ENCODE data around the gene NME7.

DNA sequence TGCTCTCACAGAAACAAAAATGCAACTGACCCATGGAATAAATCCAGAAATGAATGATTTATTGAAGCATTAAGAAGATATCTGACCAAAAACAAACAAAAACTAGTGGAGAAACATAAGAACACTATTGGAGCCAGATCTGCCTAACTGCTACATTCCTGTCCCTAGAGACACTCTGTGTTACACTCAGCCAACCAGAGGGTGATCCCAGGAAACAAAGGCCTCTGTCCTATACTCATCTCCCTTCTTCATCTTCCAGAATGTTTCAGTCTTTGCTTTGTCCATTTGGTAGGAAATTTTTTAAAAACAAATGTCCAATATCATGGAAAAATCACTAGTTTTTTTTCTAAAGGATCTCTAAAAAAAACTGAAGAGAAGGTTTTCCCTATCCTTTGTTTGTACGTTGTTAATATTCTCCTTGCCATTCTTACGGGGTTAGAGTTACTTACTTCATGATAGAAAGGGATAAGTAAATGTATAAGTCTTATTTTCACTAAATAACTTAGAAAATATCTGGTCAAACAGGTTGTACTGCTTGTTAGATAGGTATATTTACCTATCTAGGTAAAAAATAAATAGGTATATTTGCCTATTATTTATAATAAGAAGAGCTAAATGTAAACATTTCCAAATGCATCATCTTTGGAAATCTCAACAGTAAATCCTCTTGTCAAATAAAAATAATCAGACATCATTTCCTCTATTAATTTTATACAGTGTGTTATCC lies 59.1 kb downstream of the NME7 start:
- TF ChIP-seq EZH2 (IDR thresholded peaks at IDR 0.05) (no peak), POLR2AphosphoS5 (IDR thresholded peaks at IDR 0.05; ENCODE audit: borderline replicate concordance, low read depth, low read length) (no peak), FOXP2 (optimal IDR thresholded peaks at IDR 0.05; ENCODE audit: control extremely low read depth, extremely low read length, insufficient read depth) (no peak)
